ENCODE results near the gene GNG12.
A peak's percentile ranks its signal among the peaks of the same experiment; 100 is the strongest.

The GNG12 gene

DNA sequence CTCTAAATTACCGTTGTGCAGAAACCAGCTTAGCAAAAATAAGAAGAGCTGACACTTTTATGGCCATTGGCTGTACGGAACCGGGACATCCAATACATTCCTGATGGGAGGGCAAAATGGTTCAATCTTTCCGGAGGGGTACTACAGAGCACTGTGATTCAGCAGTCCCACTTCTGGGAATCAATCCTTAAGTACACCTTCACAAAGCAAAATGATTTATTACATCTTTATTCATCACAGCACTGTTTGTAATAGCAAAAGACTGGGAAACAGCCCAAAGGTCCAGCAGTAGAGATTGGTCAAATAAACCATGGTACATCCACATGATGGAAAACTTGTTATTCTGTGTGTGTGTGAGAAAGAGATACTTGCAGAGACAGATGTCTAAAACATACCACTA is 9.7 kb downstream of the GNG12 start:
- Histone ChIP-seq H4K20me1 (peaks cover 0 to 8% (median 0%) of the 10 kb centered on the region in 11 experiments; a peak in 2 of 22 replicates), H3K9me3 (replicated peaks in 1 of 11) (no peaks in the 10 kb centered on the region), H3K27ac (no peak overlapping the region), H3K27me3 (no peaks in the 10 kb centered on the region), H3K9ac (no peak overlapping the region), H3K4me2 (no peak overlapping the region), H3K36me3 (no peaks in the 10 kb centered on the region), H3K4me3 (no peak overlapping the region), H3K4me1 (peaks cover 0 to 10% (median 0%) of the 10 kb centered on the region in 10 experiments; a peak in 5 of 20 replicates)
- no peak for TF ChIP-seq Cebpa-rat (IDR thresholded peaks at IDR 0.05)

DNA sequence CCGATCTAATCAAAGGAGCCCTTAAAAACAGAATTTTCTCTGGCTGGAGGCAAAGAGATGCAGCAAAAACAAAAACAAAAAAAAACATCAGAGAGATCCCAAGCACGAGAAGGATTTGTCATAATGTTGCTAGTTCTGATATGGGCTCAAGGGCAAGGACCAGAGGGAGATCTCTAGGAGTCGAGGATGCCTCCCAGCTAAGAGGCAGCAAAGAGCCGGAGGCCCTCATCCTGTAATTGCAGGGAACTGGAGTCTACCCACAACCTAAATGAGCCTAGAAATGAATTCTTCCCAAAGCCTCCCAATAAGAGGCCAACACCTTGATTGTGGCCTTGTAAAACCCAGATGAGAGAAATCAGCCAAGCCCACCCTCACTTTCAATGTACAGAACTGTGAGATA is 12.0 kb downstream of the GNG12 start:
- Histone ChIP-seq H3K27ac (no peak overlapping the region), H3K27me3 (no peaks in the 10 kb centered on the region), H3K4me3 (no peak overlapping the region), H3K9ac (no peak overlapping the region), H3K36me3 (0 out of 22 replicates have a peak, but pooled peaks cover 0 to 7% (median 0%) of the 10 kb centered on the region in 11 experiments), H3K4me2 (no peak overlapping the region), H4K20me1 (peaks cover 0 to 8% (median 0%) of the 10 kb centered on the region in 11 experiments; a peak in 2 of 22 replicates), H3K4me1 (peaks cover 0 to 10% (median 0%) of the 10 kb centered on the region in 10 experiments; a peak in 5 of 20 replicates), H3K9me3 (replicated peaks in 1 of 11) (peaks cover 12 to 18% (median 13%) of the 10 kb centered on the region in 11 experiments)
- TF ChIP-seq Cebpa-rat (IDR thresholded peaks at IDR 0.05), result no peak

GRCh38 chr1:67818725-67819301 is 14.5 kb downstream of the GNG12 start:
- H3K9me3 ChIP-seq (replicated peaks in 1 of 11), result peaks cover 12 to 26% (median 18%) of the 10 kb centered on the region in 11 experiments
- peaks cover 0 to 10% (median 3%) of the 10 kb centered on the region in 10 experiments; a peak in 7 of 20 replicates for H3K4me1 ChIP-seq
- H3K27me3 ChIP-seq, result no peaks in the 10 kb centered on the region
- no peak for TF ChIP-seq Cebpa-rat (IDR thresholded peaks at IDR 0.05)
- peak overlapping the region in 2 of 11 experiments; percentile 5 to 6; a peak in 2 of 22 replicates for H3K4me2 ChIP-seq
- H3K4me3 ChIP-seq, result no peak overlapping the region
- H3K27ac ChIP-seq, result no peak overlapping the region
- no peaks in the 10 kb centered on the region; a peak in 2 of 22 replicates for H4K20me1 ChIP-seq
- 0 out of 22 replicates have a peak, but pooled peaks cover 0 to 7% (median 0%) of the 10 kb centered on the region in 11 experiments for H3K36me3 ChIP-seq
- no peak overlapping the region for H3K9ac ChIP-seq

GRCh38 chr1:67818162-67818561 is 15.1 kb downstream of the GNG12 start:
- no peak overlapping the region for H3K4me2 ChIP-seq

DNA sequence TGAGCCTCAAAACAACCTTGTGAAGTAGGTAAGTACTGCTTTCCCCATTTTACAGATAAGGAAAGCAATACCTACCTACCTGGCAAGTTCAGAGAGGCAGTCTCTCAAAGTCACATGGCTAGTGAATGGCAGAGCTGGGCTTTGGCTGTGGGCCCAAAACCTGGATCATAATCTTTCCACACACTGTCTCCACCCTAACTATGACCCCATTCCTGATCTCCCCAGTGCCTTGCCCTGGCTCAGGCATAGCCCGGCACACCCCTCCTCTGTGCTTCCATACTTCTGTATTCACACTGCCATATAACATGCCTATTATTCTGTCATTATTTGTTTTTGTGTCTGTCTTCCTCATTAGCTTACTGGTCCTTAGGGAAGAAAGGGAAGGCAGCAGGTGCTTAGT is 15.9 kb downstream of the GNG12 start:
- TF ChIP-seq Cebpa-rat (IDR thresholded peaks at IDR 0.05), result no peak
- peaks cover 0 to 5% (median 0%) of the 10 kb centered on the region in 11 experiments; a peak in 3 of 22 replicates for H4K20me1 ChIP-seq
- no peaks in the 10 kb centered on the region for H3K27me3 ChIP-seq
- no peak overlapping the region for H3K27ac ChIP-seq
- H3K4me2 ChIP-seq, result no peak overlapping the region
- H3K9ac ChIP-seq, result no peak overlapping the region
- peaks cover 0 to 10% (median 3%) of the 10 kb centered on the region in 10 experiments; a peak in 7 of 20 replicates for H3K4me1 ChIP-seq
- H3K36me3 ChIP-seq, result 0 out of 22 replicates have a peak, but pooled peaks cover 0 to 7% (median 0%) of the 10 kb centered on the region in 11 experiments
- no peak overlapping the region for H3K4me3 ChIP-seq
- peaks cover 12 to 26% (median 18%) of the 10 kb centered on the region in 11 experiments for H3K9me3 ChIP-seq (replicated peaks in 1 of 11)

More at GRCh38 chr1:67818162-67818561, 15.1 kb downstream of the GNG12 start:
- H3K27ac ChIP-seq, result no peak overlapping the region
- H3K4me3 ChIP-seq, result no peak overlapping the region
- peaks cover 0 to 10% (median 3%) of the 10 kb centered on the region in 10 experiments; a peak in 7 of 20 replicates for H3K4me1 ChIP-seq
- H3K27me3 ChIP-seq, result no peaks in the 10 kb centered on the region
- 0 out of 22 replicates have a peak, but pooled peaks cover 0 to 7% (median 0%) of the 10 kb centered on the region in 11 experiments for H3K36me3 ChIP-seq
- TF ChIP-seq Cebpa-rat (IDR thresholded peaks at IDR 0.05), result no peak
- H3K9me3 ChIP-seq (replicated peaks in 1 of 11), result peaks cover 12 to 26% (median 18%) of the 10 kb centered on the region in 11 experiments
- H4K20me1 ChIP-seq, result no peaks in the 10 kb centered on the region; a peak in 2 of 22 replicates
- no peak overlapping the region for H3K9ac ChIP-seq

DNA sequence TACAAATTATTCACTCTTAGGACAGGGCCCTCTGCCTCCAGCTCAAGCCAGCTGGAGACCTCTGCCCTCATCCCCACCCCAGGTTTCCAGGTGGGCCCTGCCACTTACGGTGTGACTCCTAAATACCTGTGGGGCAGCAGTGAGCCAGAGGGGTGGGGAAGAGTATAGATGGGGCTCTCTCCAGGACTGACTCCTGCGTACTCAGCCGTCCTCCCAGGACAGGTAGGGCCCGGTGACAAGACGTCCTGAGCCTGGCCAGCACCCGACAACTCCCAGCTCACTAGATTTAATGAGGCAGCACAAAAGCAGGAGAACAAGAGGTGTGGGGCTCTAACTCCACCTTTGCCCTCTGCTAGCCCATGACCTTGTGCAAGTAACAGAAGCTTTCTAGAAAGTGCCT is 16.8 kb downstream of the GNG12 start:
- Histone ChIP-seq H3K9me3 (replicated peaks in 1 of 11) (peaks cover 12 to 26% (median 18%) of the 10 kb centered on the region in 11 experiments), H3K27me3 (no peaks in the 10 kb centered on the region), H3K9ac (no peak overlapping the region), H3K4me2 (no peak overlapping the region), H4K20me1 (peaks cover 0 to 5% (median 0%) of the 10 kb centered on the region in 11 experiments; a peak in 3 of 22 replicates), H3K27ac (no peak overlapping the region), H3K36me3 (0 out of 22 replicates have a peak, but pooled peaks cover 0 to 7% (median 0%) of the 10 kb centered on the region in 11 experiments), H3K4me3 (no peak overlapping the region), H3K4me1 (peaks cover 0 to 10% (median 3%) of the 10 kb centered on the region in 10 experiments; a peak in 7 of 20 replicates)
- TF ChIP-seq Cebpa-rat (IDR thresholded peaks at IDR 0.05), result no peak

DNA sequence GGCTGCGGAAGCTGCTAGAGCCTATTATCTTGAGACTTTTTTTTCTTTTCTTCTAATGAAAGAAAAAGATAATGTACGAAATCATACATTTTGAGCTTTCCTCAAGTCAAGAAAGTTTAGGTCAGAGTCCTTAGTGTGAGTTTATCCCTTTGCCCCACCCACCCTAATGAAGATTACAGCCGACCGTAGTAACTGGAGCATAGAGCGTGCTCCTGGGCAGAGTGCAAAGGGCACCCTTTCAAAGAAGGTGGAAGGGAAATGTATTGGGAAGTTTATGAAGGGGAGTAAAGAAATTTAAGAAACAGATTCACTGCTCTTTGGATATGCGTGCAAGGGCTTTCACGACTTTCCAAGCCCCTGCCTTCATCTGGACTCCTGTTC is 17.2 kb downstream of the GNG12 start:
- H3K4me2 ChIP-seq, result no peak overlapping the region
- H3K9ac ChIP-seq, result no peak overlapping the region
- peaks cover 12 to 26% (median 18%) of the 10 kb centered on the region in 11 experiments for H3K9me3 ChIP-seq (replicated peaks in 1 of 11)
- H3K36me3 ChIP-seq, result 0 out of 22 replicates have a peak, but pooled peaks cover 0 to 7% (median 0%) of the 10 kb centered on the region in 11 experiments
- no peaks in the 10 kb centered on the region for H3K27me3 ChIP-seq
- H3K27ac ChIP-seq, result no peak overlapping the region
- no peak for TF ChIP-seq Cebpa-rat (IDR thresholded peaks at IDR 0.05)
- no peak overlapping the region for H3K4me3 ChIP-seq
- peaks cover 0 to 10% (median 3%) of the 10 kb centered on the region in 10 experiments; a peak in 7 of 20 replicates for H3K4me1 ChIP-seq
- peaks cover 0 to 5% (median 0%) of the 10 kb centered on the region in 11 experiments; a peak in 3 of 22 replicates for H4K20me1 ChIP-seq

DNA sequence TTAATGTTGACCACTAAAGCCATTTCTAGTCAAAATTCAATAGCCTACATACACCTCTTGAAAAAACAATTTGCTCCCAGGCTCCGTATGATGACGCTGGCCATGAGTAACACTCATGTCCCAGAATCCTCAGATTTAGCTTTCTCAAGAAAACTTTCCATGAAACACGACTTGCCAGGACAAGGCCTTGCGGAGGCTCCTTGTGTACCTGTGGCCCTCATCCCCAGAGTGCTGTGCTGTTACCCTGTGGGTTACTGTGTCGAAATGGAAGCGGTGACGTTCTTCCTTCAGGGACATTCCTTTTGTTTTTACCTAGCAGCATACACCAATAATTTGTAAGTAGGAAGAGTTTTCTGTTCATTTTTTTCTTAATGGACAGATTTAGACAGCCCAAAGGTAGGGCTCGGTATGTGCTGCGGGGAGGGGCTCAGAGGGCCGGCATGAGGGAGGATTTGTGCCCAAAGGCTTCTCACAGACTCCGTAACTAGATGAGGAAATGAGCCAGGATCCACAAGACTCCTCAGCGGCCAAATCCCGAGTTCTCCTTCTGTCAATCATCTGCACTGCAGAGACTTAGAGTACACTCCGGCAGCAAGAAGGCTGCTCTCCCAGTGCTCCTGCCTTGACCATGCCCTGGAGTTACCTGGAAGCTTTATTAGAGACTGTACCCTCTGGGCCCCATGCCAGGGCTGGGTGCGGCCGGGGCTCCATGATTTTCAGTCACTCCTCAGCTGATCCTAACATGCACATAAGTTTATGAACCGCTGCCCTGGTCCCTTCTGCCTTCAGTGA is 17.8 kb downstream of the GNG12 start:
- no peak overlapping the region for H3K4me3 ChIP-seq
- no peak for TF ChIP-seq Cebpa-rat (IDR thresholded peaks at IDR 0.05)
- H3K4me2 ChIP-seq, result no peak overlapping the region
- H3K27ac ChIP-seq, result no peak overlapping the region
- peaks cover 12 to 26% (median 18%) of the 10 kb centered on the region in 11 experiments for H3K9me3 ChIP-seq (replicated peaks in 1 of 11)
- peaks cover 0 to 10% (median 3%) of the 10 kb centered on the region in 10 experiments; a peak in 7 of 20 replicates for H3K4me1 ChIP-seq
- H3K27me3 ChIP-seq, result no peaks in the 10 kb centered on the region
- 0 out of 22 replicates have a peak, but pooled peaks cover 0 to 7% (median 0%) of the 10 kb centered on the region in 11 experiments for H3K36me3 ChIP-seq
- H3K9ac ChIP-seq, result no peak overlapping the region
- H4K20me1 ChIP-seq, result peaks cover 0 to 5% (median 0%) of the 10 kb centered on the region in 11 experiments; a peak in 3 of 22 replicates
